ENCODE measurements around the gene TIE1.

GRCh38 chr1:43306688-43307457 is 6.1 kb downstream of the TIE1 start:
- TF ChIP-seq EP300 (IDR thresholded peaks at IDR 0.05; ENCODE audit: low read length): no peak
- TF ChIP-seq MXI1 (IDR thresholded peaks at IDR 0.05; ENCODE audit: low read depth, low read length): no peak
